ENCODE measurements around the gene SAE1. TPM values are rescaled to one million over a fixed set of nuclear protein-coding genes. Genes with fewer than 3 reads are reported as not detected.

SAE1 gene
- total RNA-seq, 2 donors from 2014 or later, result 55.9 to 57.4 TPM

- intact Hi-C loops (cut with DNase I), result no loop called here
Measured at GRCh38 chr19:47102346-47103060, 28.1 kb upstream of the SAE1 start.

GRCh38 chr19:47104680-47105079 is 26.0 kb upstream of the SAE1 start:
- intact Hi-C loops (cut with DNase I), result no loop called here
- DNase-seq (ENCODE audit: low spot score), result no peak

More at GRCh38 chr19:47102346-47103060, 28.1 kb upstream of the SAE1 start:
- peak; percentile 9 for DNase-seq (ENCODE audit: low spot score)

GRCh38 chr19:47105874-47106273 is 24.8 kb upstream of the SAE1 start:
- intact Hi-C loops (cut with DNase I), result no loop called here
- DNase-seq (ENCODE audit: low spot score), result no peak

GRCh38 chr19:47106821-47107201 is 23.8 kb upstream of the SAE1 start:
- DNase-seq (ENCODE audit: low spot score), result no peak
- intact Hi-C loops (cut with DNase I), result no loop called here

GRCh38 chr19:47107202-47107952 is 23.3 kb upstream of the SAE1 start:
- DNase-seq (ENCODE audit: low spot score), result no peak
- intact Hi-C loops (cut with DNase I), result no loop called here

- intact Hi-C loops (cut with DNase I), result no loop called here
- no peak for DNase-seq (ENCODE audit: low spot score)
Measured at GRCh38 chr19:47107953-47108746, 22.5 kb upstream of the SAE1 start.

GRCh38 chr19:47109177-47109540 is 21.5 kb upstream of the SAE1 start:
- intact Hi-C loops (cut with DNase I), result no loop called here
- no peak for DNase-seq (ENCODE audit: low spot score)

- no peak for DNase-seq (ENCODE audit: low spot score)
- intact Hi-C loops (cut with DNase I), result no loop called here
Measured at GRCh38 chr19:47109541-47110375, 20.9 kb upstream of the SAE1 start.

GRCh38 chr19:47110521-47111005 is 20.1 kb upstream of the SAE1 start:
- intact Hi-C loops (cut with DNase I), result no loop called here

GRCh38 chr19:47111006-47111621 is 19.5 kb upstream of the SAE1 start:
- DNase-seq (ENCODE audit: low spot score), result no peak
- intact Hi-C loops (cut with DNase I), result no loop called here

More at GRCh38 chr19:47110521-47111005, 20.1 kb upstream of the SAE1 start:
- DNase-seq (ENCODE audit: low spot score), result no peak

GRCh38 chr19:47111682-47112165 is 18.9 kb upstream of the SAE1 start:
- no peak for DNase-seq (ENCODE audit: low spot score)
- intact Hi-C loops (cut with DNase I), result no loop called here

GRCh38 chr19:47112166-47112996 is 18.3 kb upstream of the SAE1 start:
- intact Hi-C loops (cut with DNase I), result no loop called here
- DNase-seq (ENCODE audit: low spot score), result peak; percentile 97

- intact Hi-C loops (cut with DNase I), result no loop called here
- peak; percentile 100 for DNase-seq (ENCODE audit: low spot score)
Measured at GRCh38 chr19:47112997-47113849, 17.4 kb upstream of the SAE1 start, which contains the start of gene ZC3H4. TSS of gene ZC3H4 (minus strand) at chr19:47113776. CDS start at chr19:47112584, 1,192 bp downstream.

GRCh38 chr19:47113850-47114651 is 16.6 kb upstream of the SAE1 start:
- no peak for DNase-seq (ENCODE audit: low spot score)
- intact Hi-C loops (cut with DNase I), result no loop called here

GRCh38 chr19:47120470-47121067 is 10.1 kb upstream of the SAE1 start:
- intact Hi-C loops (cut with DNase I), result loop anchor here in 1 of 2 donors (10.0 kb wide), 1 partner anchor 86 kb away; no protein-coding TSS in a partner anchor
- DNase-seq (ENCODE audit: low spot score), result no peak

Data from posterior vena cava (tissue), 2 donors.